GM18517 (cell line): ENCODE results near the gene CCDC88B.
"Not testable (repeated sequence)": the region's sequence is repeated elsewhere in the genome, so short reads cannot be mapped to it uniquely, and the experiment has no call there.

Experiments
- ATAC-seq: cut with Tn5 transposase; IDR thresholded peaks from one replicate; pipeline ENCODE4 v1.9.1; 2021; ENCODE audit warnings: mild to moderate bottlenecking, moderate library complexity; ENCODE audit not compliant: unreplicated experiment

CCDC88B gene

DNA sequence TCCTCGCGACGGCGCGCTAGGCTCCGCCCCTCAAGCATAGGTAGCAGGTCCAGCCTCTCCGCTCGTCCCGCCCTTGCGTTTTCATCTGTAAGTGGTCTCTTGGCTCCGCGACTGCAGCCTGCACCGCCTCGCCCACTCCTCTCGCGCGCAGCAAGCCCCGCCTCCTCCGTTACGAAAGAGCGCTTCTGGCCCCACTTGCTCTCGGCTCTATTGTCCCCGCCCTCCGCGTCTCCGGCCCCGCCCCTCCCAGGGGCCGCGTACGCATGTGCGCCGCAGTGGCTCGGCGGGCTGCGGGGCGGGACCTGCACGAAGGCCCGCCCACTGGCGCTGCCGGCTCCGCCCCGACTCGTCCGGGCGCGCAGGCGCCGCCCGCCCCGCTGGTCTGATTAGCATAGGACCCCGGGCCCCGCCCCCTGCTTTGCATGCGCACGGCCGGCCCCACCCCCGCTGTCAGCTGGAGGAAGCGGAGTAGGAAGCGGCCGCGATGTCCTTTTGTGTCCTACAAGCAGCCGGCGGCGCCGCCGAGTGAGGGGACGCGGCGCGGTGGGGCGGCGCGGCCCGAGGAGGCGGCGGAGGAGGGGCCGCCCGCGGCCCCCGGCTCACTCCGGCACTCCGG is 34.8 kb upstream of the CCDC88B start, which contains the start of gene ESRRA:
ESRRA (plus strand) TSS at position 450 of the 616 bp plus-strand sequence. CDS start 1,656 bp downstream, outside the sequence.
- peak; percentile 75 for ATAC-seq

DNA sequence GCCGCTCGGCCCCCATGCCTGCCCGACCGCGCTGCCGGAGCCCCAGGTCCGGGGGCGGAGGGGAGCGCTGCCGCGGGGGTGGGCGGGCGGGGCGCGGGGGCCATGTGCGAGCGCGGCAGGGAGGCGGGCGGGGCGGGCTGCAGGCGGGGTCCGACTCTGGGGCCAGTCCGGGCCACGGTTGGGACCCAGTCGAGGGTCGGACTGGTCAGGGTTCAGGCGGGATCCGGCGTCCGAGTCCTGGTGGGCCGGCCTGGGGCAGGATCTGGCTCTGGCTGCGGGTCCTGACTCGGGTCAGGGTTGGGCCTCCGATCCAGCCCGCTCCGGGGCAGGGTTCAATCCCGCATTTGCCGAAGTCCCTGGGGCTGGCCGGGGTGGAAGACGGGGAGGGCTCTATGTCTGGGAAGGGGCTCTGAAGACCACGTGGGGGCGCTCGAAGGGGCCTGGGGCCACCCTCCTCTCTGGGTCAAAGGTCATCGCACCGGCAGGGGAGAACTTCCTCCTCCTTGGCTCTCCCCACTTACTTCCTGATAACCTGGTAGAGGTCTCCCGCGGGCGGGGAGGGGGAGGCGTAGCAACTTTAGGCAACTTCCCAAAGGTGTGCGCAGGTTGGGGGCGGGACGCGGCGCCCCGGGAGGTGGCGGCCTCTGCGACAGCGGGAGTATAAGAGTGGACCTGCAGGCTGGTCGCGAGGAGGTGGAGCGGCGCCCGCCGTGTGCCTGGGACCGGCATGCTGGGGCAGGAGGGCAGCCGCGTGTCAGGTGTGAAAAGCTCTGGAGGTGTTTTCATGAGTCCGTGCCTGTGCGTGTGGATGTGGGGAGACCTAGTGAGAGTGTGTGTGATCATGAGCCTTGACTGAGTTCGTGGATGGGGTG is 34.1 kb upstream of the CCDC88B start:
- ATAC-seq: peak; percentile 31

DNA sequence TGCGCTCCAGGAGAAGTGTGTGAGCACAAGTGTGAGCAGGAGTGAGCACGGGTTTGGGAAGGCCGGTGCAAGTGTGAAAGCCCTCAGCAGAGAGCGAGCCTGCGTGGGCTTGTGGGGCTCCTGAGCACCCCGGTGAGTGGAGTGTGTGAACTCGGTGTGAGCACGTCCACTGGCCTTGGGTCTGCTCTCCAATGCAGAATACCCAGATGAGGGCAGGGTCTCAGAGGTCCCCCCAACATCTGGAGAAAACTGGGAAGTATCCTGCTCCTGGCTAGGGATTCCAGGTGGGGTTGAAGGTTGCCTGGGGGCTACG is 33.5 kb upstream of the CCDC88B start:
- no peak for ATAC-seq

DNA sequence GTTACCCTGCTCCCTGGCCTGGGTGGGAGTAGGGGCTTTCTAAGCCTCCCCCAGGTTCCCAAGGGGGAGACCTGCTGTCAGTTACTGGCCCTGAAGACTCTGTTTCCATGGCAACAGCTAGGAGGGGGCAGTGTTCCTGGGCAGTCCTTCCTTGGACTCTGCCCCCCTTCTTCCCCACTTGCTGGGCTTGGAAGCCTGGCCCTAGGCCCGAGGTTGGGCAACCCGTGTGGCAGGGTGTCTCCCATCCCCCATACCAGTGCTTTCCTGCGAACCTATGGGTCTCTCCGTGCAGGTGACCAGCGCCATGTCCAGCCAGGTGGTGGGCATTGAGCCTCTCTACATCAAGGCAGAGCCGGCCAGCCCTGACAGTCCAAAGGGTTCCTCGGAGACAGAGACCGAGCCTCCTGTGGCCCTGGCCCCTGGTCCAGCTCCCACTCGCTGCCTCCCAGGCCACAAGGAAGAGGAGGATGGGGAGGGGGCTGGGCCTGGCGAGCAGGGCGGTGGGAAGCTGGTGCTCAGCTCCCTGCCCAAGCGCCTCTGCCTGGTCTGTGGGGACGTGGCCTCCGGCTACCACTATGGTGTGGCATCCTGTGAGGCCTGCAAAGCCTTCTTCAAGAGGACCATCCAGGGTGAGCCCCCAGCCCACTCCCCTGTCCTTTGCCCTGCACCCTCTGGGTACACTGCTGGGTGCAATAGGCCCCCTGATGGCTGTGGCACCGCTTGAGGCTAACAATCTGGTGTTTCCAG is 33.0 kb upstream of the CCDC88B start:
- ATAC-seq: no peak

DNA sequence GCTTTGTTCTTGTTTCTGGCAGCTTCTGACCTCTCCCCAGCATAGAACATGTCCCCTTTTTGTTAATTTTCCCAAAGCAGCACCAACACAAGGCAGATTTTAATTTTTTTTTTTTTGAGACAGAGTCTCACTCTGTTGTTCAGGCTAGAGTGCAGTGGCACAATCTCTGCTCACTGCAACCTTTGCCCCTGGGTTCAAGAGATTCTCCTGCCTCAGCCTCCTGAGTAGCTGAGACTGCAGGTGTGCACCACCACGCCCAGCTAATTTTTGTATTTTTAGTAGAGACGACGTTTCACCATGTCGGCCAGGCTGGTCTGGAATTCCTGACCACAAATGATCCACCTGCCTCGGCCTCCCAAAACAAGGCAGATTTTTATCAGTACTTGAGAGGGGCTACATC is 32.2 kb upstream of the CCDC88B start:
- not testable (repeated sequence) for ATAC-seq

DNA sequence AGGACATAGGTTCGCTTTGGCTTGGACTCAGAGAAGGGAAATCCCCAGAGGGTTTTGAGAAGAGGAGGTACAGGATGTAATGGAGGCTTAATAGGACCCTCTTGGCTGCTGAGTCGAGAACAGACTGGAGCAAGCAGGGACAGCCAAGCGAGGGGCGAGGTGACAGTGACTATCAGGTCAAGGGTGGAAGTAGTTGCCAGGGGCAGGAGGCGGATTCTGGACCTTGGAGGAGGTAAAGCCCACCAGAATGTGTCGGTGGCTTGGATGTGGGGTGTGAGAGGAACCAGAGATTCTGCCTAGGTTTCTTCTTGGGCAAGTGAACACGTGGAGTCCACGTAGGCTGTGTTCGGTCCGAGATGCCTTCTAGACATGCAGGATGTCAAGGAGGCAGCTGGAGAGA is 27.1 kb upstream of the CCDC88B start:
- no peak for ATAC-seq

DNA sequence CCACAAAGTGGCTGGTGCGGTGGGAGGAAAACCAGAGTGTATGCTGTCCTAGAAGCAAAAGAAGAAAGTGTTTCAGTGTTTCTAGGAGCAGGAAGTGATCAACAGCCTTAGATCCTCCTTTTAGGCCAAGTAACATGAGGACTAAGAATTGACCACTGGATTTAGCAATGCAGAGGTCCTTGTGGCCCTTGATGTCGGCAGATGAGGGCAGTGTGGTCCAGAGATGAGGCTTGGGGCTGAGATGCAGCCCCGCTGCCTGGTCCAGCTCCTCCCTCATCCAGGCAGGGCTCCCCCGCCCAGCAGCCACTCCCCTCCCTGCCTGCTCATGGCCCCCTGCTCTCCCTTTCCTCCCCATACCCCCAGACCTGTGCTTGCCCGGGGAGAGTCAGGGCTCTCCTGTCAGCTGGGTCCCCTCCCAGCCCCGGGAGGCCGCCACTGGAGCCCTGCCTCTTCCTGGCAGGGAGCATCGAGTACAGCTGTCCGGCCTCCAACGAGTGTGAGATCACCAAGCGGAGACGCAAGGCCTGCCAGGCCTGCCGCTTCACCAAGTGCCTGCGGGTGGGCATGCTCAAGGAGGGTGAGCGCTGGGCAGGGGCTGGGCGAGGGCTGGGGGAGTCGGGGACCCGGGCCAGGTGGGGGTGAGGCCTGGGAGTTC is 26.4 kb upstream of the CCDC88B start:
- ATAC-seq: no peak

DNA sequence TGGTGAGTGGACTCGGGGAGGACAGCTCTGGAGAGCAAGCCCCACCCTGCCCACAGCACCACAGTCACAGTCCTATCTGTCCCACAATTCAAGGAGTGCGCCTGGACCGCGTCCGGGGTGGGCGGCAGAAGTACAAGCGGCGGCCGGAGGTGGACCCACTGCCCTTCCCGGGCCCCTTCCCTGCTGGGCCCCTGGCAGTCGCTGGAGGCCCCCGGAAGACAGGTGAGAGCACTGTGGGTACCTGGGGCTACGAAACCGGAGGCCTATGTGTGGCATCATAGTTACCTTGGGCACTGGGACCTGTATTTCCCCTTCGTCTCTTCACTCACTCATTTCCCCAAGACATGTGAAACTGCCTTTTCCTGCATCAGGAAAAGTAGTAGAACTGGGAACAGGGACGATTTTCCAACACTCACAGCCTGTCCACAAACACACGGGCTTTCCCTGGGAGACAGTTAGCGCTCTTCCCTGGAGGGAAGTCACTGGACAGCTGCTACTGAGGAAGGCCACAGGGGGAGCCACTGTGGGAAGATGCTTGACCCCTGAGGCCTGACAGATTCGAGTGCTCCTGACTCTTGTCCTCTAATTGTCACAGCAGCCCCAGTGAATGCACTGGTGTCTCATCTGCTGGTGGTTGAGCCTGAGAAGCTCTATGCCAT is 25.7 kb upstream of the CCDC88B start:
- ATAC-seq: no peak

DNA sequence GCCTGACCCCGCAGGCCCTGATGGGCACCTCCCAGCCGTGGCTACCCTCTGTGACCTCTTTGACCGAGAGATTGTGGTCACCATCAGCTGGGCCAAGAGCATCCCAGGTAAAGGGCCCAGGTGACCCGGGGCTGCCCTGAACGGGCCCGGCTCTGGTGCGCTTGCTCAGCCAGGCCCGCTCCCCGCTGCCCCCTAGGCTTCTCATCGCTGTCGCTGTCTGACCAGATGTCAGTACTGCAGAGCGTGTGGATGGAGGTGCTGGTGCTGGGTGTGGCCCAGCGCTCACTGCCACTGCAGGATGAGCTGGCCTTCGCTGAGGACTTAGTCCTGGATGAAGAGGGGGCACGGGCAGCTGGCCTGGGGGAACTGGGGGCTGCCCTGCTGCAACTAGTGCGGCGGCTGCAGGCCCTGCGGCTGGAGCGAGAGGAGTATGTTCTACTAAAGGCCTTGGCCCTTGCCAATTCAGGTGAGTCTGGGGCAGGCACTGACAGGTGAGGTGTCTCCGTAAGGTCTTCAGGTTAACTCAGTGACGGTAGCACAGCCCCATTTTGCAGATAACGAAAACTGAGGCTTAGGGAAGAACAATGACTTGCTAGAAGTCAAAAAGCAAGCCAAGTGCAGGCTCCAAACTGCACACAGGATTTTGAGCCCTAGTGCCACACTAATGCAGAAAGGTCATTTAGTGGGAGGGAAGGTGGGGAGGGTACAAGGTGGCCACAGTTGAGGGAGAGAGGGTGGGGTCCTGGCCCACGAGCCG is 25.0 kb upstream of the CCDC88B start:
- ATAC-seq: no peak

DNA sequence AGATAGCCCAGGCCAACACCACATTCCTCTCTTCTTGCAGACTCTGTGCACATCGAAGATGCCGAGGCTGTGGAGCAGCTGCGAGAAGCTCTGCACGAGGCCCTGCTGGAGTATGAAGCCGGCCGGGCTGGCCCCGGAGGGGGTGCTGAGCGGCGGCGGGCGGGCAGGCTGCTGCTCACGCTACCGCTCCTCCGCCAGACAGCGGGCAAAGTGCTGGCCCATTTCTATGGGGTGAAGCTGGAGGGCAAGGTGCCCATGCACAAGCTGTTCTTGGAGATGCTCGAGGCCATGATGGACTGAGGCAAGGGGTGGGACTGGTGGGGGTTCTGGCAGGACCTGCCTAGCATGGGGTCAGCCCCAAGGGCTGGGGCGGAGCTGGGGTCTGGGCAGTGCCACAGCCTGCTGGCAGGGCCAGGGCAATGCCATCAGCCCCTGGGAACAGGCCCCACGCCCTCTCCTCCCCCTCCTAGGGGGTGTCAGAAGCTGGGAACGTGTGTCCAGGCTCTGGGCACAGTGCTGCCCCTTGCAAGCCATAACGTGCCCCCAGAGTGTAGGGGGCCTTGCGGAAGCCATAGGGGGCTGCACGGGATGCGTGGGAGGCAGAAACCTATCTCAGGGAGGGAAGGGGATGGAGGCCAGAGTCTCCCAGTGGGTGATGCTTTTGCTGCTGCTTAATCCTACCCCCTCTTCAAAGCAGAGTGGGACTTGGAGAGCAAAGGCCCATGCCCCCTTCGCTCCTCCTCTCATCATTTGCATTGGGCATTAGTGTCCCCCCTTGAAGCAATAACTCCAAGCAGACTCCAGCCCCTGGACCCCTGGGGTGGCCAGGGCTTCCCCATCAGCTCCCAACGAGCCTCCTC is 24.1 kb upstream of the CCDC88B start:
- not testable (repeated sequence) for ATAC-seq

DNA sequence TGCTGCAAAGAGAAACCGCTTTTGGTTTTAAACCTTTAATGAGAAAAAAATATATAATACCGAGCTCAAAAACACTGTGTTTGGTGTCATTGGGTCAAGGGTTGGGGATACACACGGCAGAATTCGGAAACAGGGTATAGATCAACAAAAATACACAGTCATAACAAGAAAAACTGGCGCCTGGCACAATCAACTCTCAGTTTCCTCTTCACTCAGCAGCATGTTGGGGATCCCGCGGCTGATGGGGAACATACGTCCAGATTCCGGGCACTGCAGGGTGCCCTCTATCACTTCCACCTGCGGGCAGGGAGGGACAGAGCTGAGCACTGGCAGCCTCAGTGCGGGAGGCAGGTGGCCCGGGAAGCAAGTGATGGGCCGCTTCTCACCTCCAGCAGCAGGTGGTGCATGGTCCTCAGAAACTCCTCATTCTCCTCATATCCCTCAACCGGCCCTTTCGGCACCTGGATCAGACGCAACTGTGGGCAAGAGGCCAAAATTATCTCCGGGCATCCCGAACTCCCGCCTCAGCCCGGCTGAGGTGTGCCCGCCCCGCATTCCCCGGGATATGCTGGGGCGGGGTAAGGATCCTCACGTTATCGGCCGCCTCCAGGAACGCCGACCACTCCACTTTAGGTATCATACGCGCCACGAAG is 23.2 kb upstream of the CCDC88B start:
- ATAC-seq: peak; percentile 11

DNA sequence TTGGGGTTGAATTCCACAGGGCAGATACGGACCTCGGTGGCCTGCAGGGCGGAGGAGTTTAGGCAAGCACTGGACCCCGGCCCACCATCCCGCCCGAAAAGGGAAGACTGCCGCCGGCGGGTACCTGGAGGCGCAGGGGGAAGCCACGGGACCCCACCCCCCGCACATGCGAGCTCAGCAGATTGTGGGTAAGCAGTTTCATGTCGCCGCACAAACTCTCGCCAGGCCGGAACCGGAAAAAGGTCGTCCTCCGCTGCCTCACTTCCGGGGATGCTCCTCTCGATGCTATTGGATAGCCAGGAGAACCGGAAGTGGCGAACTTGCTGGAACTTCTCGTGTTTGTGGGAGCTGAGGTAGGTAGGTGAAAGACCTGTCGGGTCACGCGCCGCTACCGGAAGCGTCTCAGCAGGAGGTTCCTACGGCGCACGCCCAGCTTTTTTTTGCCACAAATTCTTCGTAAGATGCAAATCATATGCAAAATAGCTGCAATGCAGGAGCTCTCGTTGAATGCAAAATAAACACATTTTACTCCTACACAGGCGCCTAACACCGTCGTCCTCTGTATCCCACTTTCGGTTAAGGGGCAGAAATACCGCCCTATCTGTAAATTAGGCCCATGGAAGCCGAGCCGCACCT is 22.6 kb upstream of the CCDC88B start, which contains the start of gene TRMT112:
TRMT112 (minus strand) TSS at position 235 of the 636 bp plus-strand sequence; CDS start at position 202, 33 bp downstream.
- ATAC-seq: peak; percentile 62

DNA sequence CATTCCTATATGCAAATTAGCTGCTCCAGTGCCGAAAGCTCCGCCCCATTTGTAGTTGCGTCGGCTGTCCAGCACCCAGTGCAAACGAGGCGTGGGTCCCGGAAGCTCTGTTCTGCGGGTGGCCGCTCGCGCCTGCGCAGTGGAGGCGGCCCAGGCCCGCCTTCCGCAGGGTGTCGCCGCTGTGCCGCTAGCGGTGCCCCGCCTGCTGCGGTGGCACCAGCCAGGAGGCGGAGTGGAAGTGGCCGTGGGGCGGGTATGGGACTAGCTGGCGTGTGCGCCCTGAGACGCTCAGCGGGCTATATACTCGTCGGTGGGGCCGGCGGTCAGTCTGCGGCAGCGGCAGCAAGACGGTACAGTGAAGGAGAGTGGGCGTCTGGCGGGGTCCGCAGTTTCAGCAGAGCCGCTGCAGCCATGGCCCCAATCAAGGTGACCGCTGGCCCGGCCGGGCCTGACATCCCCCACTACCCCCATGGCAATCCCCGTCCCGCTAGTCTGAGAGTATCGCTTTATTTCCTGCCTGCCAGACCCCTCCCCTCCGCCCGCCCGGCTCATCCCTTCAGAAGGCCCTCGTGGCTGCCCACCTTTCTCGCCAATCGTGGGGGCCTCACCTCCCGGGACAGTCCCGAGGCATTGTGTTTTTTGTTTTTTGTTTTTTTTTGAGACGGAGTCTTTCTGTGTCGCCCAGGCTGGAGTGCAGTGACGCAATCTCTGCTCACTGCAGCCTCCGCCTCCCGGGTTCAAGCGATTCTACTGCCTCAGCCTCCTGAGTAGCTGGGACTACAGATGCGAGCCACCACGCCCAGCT is 21.8 kb upstream of the CCDC88B start, which contains the start of gene PRDX5:
PRDX5 (plus strand) TSS at position 161 of the 805 bp plus-strand sequence; CDS start at position 256, 95 bp downstream.
- ATAC-seq: peak; percentile 69

DNA sequence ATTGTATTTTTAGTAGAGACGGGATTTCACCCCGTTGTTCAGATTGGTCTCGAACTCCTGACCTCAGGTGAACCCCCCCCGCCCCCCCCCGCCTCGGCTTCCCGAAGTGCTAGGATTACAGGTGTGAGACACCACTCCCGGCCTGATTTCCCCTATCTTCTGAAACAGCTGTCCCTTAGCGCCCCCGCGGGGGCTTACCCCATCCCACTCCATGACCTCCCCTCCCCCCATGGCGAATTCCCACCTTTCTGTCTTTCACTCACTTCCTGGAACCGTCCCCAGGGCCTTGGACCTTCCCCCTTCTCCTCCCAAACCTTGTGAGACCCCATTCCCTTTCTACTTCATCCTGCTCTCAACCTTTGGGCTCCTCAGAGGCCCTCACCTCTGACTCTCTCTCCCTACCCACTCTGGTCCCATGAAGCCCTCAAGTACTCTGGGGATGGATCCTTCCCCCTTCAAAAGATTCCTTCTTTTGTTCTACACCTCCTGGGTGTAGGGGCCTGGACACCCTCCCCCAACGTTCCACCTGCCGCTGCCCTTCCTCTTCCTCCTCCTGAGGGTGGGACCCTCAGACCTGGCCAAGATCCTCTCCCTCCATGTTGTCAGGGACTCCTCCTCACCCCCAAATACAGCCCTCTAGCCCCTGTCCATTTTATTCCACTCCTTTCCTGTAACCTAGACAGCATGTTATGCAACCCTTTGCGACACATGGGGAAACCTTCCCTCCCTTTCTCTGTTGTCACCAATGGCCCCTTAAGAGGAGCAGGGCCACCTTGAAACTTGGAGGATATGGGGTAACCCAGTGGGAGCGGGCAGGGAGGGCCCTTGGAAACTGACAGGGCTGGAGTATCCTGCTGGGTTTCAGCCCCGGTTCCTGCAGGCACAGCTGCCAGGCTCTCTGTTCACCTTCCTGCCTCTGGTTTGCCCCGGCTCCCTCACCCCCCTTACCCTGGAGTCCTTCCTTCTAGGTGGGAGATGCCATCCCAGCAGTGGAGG is 20.9 kb upstream of the CCDC88B start:
- no peak for ATAC-seq

DNA sequence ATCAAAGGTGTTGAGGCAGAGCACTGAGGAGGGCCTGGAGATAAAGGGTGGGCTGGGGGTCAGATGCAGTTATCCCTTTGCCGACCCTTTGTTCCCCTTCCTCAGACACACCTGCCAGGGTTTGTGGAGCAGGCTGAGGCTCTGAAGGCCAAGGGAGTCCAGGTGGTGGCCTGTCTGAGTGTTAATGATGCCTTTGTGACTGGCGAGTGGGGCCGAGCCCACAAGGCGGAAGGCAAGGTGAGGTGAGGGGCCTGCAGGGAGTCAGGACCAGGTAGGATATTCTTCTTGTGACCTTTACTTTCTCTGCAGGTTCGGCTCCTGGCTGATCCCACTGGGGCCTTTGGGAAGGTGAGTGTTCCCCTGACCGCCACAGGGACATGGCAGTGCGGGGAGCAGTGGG is 19.4 kb upstream of the CCDC88B start:
- no peak for ATAC-seq

DNA sequence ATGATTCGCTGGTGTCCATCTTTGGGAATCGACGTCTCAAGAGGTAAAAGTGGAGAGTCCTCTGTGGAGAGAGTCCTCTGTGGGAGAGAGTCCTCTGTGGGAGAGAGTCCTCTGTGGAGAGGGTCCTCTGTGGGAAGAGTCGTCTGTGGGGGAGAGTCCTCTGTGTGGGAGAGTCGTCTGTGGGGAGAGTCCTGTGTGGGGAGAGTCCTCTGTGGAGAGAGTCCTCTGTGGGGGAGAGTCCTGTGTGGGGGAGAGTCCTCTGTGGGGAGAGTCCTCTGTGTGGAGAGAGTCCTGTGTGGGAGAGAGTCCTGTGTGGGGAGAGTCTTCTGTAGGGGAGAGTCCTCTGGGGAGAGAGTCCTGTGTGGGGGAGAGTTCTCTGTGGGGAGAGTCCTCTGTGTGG is 19.0 kb upstream of the CCDC88B start:
- no peak for ATAC-seq
